Measurements from ENCODE around the gene DEGS2.
"Not testable (repeated sequence)": the region's sequence is repeated elsewhere in the genome, so short reads cannot be mapped to it uniquely, and the experiment has no call there.

Gene DEGS2

GRCh38 chr14:100187247-100187833 is 27.9 kb upstream of the DEGS2 start:
- H3K4me2 ChIP-seq (ENCODE audit: low read depth, low read length, poor library complexity, severe bottlenecking) = no peak overlapping the region
- no peaks in the 10 kb centered on the region for H4K20me1 ChIP-seq (ENCODE audit: insufficient read depth, low read length, poor library complexity, severe bottlenecking)
- H3K27me3 ChIP-seq (ENCODE audit: insufficient read depth, low read length, poor library complexity, severe bottlenecking) = no peaks in the 10 kb centered on the region
- H3K79me2 ChIP-seq (ENCODE audit: insufficient read depth, low read length) = peaks cover 23% of the 10 kb centered on the region
- H2AFZ ChIP-seq (ENCODE audit: low read length) = no peak overlapping the region
- no peaks in the 10 kb centered on the region for H3K36me3 ChIP-seq (ENCODE audit: insufficient read depth, low read length)
- H3F3A ChIP-seq (ENCODE audit: low read depth) = no peaks in the 10 kb centered on the region
- no peaks in the 10 kb centered on the region for H3K9me3 ChIP-seq (ENCODE audit: insufficient read depth, low read depth, low read length)
- TF ChIP-seq EZH2phosphoT487 (IDR thresholded peaks at IDR 0.05; ENCODE audit: borderline replicate concordance) (no peak), CTCF (conservative IDR thresholded peaks at IDR 0.05; ENCODE audit: low read length) (no peak)
- no peak overlapping the region for H3K4me3 ChIP-seq (ENCODE audit: low read length, poor library complexity, severe bottlenecking)
- no peaks in the 10 kb centered on the region for H3K9me2 ChIP-seq (replicated peaks; ENCODE audit: low read depth, low read length)
- H3K4me1 ChIP-seq (ENCODE audit: insufficient read depth, low read length, poor library complexity, severe bottlenecking) = peaks cover 11% of the 10 kb centered on the region
- H3K9ac ChIP-seq (ENCODE audit: low read depth, low read length, poor library complexity, severe bottlenecking) = no peak overlapping the region

GRCh38 chr14:100181876-100182551 is 22.6 kb upstream of the DEGS2 start:
- H3K79me2 ChIP-seq (ENCODE audit: insufficient read depth, low read length); H3K9ac ChIP-seq (ENCODE audit: low read depth, low read length, poor library complexity, severe bottlenecking); H3K36me3 ChIP-seq (ENCODE audit: insufficient read depth, low read length); H3F3A ChIP-seq (ENCODE audit: low read depth); H4K20me1 ChIP-seq (ENCODE audit: insufficient read depth, low read length, poor library complexity, severe bottlenecking); H3K4me2 ChIP-seq (ENCODE audit: low read depth, low read length, poor library complexity, severe bottlenecking); H3K4me1 ChIP-seq (ENCODE audit: insufficient read depth, low read length, poor library complexity, severe bottlenecking); H3K4me3 ChIP-seq (ENCODE audit: low read length, poor library complexity, severe bottlenecking); H3K27me3 ChIP-seq (ENCODE audit: insufficient read depth, low read length, poor library complexity, severe bottlenecking); H3K9me3 ChIP-seq (ENCODE audit: insufficient read depth, low read depth, low read length); H3K9me2 ChIP-seq (replicated peaks; ENCODE audit: low read depth, low read length); H2AFZ ChIP-seq (ENCODE audit: low read length): not testable (repeated sequence)

GRCh38 chr14:100180671-100181070 is 21.2 kb upstream of the DEGS2 start:
- not testable (repeated sequence) for H3K9me3 ChIP-seq (ENCODE audit: insufficient read depth, low read depth, low read length); H3K4me1 ChIP-seq (ENCODE audit: insufficient read depth, low read length, poor library complexity, severe bottlenecking); H3K27me3 ChIP-seq (ENCODE audit: insufficient read depth, low read length, poor library complexity, severe bottlenecking); H3K9ac ChIP-seq (ENCODE audit: low read depth, low read length, poor library complexity, severe bottlenecking); H3F3A ChIP-seq (ENCODE audit: low read depth); H3K9me2 ChIP-seq (replicated peaks; ENCODE audit: low read depth, low read length); H3K4me2 ChIP-seq (ENCODE audit: low read depth, low read length, poor library complexity, severe bottlenecking); H3K79me2 ChIP-seq (ENCODE audit: insufficient read depth, low read length); H3K36me3 ChIP-seq (ENCODE audit: insufficient read depth, low read length); H2AFZ ChIP-seq (ENCODE audit: low read length); H4K20me1 ChIP-seq (ENCODE audit: insufficient read depth, low read length, poor library complexity, severe bottlenecking); H3K4me3 ChIP-seq (ENCODE audit: low read length, poor library complexity, severe bottlenecking)

- no peaks in the 10 kb centered on the region for H3K9me2 ChIP-seq (replicated peaks; ENCODE audit: low read depth, low read length)
- no peaks in the 10 kb centered on the region for H4K20me1 ChIP-seq (ENCODE audit: insufficient read depth, low read length, poor library complexity, severe bottlenecking)
- H3K9me3 ChIP-seq (ENCODE audit: insufficient read depth, low read depth, low read length) = no peaks in the 10 kb centered on the region
- no peak overlapping the region for H2AFZ ChIP-seq (ENCODE audit: low read length)
- H3K4me3 ChIP-seq (ENCODE audit: low read length, poor library complexity, severe bottlenecking) = no peak overlapping the region
- no peaks in the 10 kb centered on the region for H3K4me1 ChIP-seq (ENCODE audit: insufficient read depth, low read length, poor library complexity, severe bottlenecking)
- no peaks in the 10 kb centered on the region for H3F3A ChIP-seq (ENCODE audit: low read depth)
- H3K36me3 ChIP-seq (ENCODE audit: insufficient read depth, low read length) = no peaks in the 10 kb centered on the region
- no peak for TF ChIP-seq EZH2phosphoT487 (IDR thresholded peaks at IDR 0.05; ENCODE audit: borderline replicate concordance)
- TF ChIP-seq CTCF (conservative IDR thresholded peaks at IDR 0.05; ENCODE audit: low read length) = no peak
- no peak overlapping the region for H3K9ac ChIP-seq (ENCODE audit: low read depth, low read length, poor library complexity, severe bottlenecking)
- no peaks in the 10 kb centered on the region for H3K27me3 ChIP-seq (ENCODE audit: insufficient read depth, low read length, poor library complexity, severe bottlenecking)
- no peaks in the 10 kb centered on the region for H3K79me2 ChIP-seq (ENCODE audit: insufficient read depth, low read length)
- H3K4me2 ChIP-seq (ENCODE audit: low read depth, low read length, poor library complexity, severe bottlenecking) = no peak overlapping the region
Measured at GRCh38 chr14:100178691-100179090, 19.2 kb upstream of the DEGS2 start.
